Measurements from ENCODE around the gene CCDC74A. TPM values are rescaled to one million over a fixed set of nuclear protein-coding genes. Genes with fewer than 3 reads are reported as not detected.
"Not testable (repeated sequence)": the region's sequence is repeated elsewhere in the genome, so short reads cannot be mapped to it uniquely, and the experiment has no call there.

CCDC74A gene
- total and polyA plus RNA-seq, 12 donors: 0.32 to 1.9 (median 1.1) TPM

GRCh38 chr2:131516621-131517020 lies 11.1 kb upstream of the CCDC74A start:
- H3K27me3 ChIP-seq, H3K9me3 ChIP-seq, H3K27ac ChIP-seq, H3K4me1 ChIP-seq, H3K4me3 ChIP-seq: not testable (repeated sequence)
- ATAC-seq (peak; percentile 57 to 78 (median 72)), DNase-seq (peak; percentile 65 to 66)
- intact Hi-C loops (cut with DNase I): loop anchor here in 6 of 10 donors (5.0 to 10.0 kb wide), 2 partner anchors 102 to 104 kb away; no protein-coding TSS in a partner anchor
- peaks cover 0 to 81% (median 6%) of the 10 kb centered on the region in 9 donors for H3K36me3 ChIP-seq
- peak; percentile 12 to 63 (median 47) for TF ChIP-seq CTCF (IDR thresholded peaks at IDR 0.05)
- WGBS, 2 donors: 62 to 63% methylated on average over 11 of the region's 11 CpGs

DNA sequence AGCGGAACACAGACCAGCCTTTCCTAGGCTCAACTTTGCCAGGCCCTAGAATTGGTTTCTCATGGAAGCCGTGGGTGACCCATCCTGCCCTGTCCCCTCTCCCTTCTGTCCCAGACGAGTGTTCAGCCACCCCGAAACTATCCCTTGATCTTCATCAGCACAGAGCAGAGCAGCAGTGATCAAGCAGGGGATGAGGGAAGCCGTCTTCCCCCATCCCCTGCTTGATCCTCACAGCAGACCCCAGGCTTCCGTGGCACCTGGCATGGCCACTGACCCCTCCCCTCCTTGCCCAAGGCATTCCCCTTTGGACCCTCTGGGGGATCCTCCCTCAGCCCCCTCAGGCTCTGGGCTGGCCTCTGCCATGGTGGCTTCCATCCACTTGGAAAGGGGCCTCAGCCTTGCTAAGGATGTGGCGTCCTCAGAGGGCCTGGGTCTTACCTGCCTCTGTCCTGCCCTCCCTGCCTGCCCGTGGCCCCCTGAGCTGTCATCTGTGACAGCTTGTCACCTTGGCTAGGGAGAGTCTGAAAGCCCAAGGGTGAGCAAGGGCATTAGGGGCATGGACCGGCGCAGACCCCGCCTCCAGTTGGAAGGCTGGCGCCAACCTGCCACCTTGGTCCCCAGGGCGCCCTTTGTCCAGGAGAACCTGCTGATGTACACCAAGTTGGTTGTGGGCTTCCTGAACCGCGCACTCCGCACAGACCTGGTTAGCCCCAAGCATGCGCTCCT lies 10.4 kb upstream of the CCDC74A start:
- 94 to 95% methylated on average over 17 of the region's 17 CpGs for WGBS, 2 donors
- Histone ChIP-seq H3K9me3 (no peaks in the 10 kb centered on the region), H3K4me3 (no peak overlapping the region), H3K27ac (no peak overlapping the region), H3K4me1 (peaks cover 0 to 5% (median 0%) of the 10 kb centered on the region in 9 donors), H3K27me3 (no peaks in the 10 kb centered on the region), H3K36me3 (peaks cover 0 to 75% (median 6%) of the 10 kb centered on the region in 9 donors)
- DNase-seq (no peak), ATAC-seq (peak in 1 of 8 donors; percentile 2)
- intact Hi-C loops (cut with DNase I): loop anchor here in 6 of 10 donors (5.0 to 10.0 kb wide), 2 partner anchors 102 to 105 kb away; no protein-coding TSS in a partner anchor
- no peak for TF ChIP-seq CTCF (IDR thresholded peaks at IDR 0.05)

DNA sequence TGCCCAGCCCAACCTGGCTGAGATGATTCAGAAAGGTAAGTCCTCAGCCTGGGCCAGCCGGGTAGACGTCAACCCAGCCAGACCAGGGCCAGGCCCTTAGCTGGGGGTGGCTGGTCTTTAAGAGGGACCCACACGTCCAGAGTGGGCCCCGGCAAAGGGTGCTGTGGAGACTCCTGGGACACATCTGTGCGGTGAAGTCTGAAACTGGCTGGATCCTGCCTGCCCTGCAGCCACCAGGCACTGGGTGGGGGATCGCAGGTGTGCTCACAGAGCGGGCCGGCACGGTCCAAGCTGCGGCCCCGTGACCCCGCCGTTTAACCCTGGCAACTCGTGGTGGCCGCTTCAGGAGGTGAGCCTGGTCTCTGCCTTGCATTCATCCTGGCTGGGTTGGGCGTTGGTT lies 9.8 kb upstream of the CCDC74A start:
- WGBS, 2 donors: 86 to 91% methylated on average over 16 of the region's 16 CpGs
- not testable (repeated sequence) for DNase-seq

GRCh38 chr2:131518531-131518930 lies 9.2 kb upstream of the CCDC74A start:
- not testable (repeated sequence) for H3K9me3 ChIP-seq, H3K4me1 ChIP-seq, H3K4me3 ChIP-seq, H3K27ac ChIP-seq, H3K27me3 ChIP-seq, ATAC-seq, DNase-seq
- H3K36me3 ChIP-seq: peaks cover 0 to 62% (median 6%) of the 10 kb centered on the region in 9 donors
- intact Hi-C loops (cut with DNase I): loop anchor here in 6 of 10 donors (5.0 to 10.0 kb wide), 2 partner anchors 104 to 106 kb away; no protein-coding TSS in a partner anchor
- 88 to 94% methylated on average over 6 to 10 of the region's 11 CpGs for WGBS, 2 donors

More for the DNA sequence above, 9.8 kb upstream of the CCDC74A start:
- not testable (repeated sequence) for H3K4me3 ChIP-seq, H3K27ac ChIP-seq, H3K4me1 ChIP-seq, H3K27me3 ChIP-seq, H3K9me3 ChIP-seq, ATAC-seq
- intact Hi-C loops (cut with DNase I): loop anchor here in 6 of 10 donors (5.0 to 10.0 kb wide), 2 partner anchors 103 to 106 kb away; no protein-coding TSS in a partner anchor
- peaks cover 0 to 69% (median 6%) of the 10 kb centered on the region in 9 donors for H3K36me3 ChIP-seq

DNA sequence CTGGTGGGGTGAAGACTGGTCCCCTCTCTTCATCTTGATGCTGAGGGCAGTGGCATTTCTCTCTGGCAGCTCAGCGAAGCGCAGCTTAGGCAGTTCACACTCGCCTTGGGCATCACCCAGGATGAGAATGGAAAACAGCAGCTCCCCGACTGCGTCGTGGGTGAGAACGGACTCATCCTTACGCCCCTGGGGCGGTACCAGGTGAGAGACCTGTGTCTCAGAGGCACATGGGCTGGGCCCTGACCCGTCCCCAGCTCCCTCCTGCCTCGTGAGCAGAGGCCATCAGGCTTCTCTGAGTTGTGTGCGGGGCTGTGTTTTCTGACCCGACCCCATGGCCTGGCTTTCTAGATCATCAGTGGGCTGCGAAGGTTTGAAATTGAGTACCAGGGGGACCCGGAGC lies 8.2 kb upstream of the CCDC74A start:
- H3K36me3 ChIP-seq: peaks cover 0 to 53% (median 6%) of the 10 kb centered on the region in 9 donors
- intact Hi-C loops (cut with DNase I): loop anchor here in 6 of 10 donors (5.0 to 10.0 kb wide), 2 partner anchors 105 to 107 kb away; no protein-coding TSS in a partner anchor
- peaks cover 0 to 8% (median 0%) of the 10 kb centered on the region in 9 donors for H3K4me1 ChIP-seq
- H3K27me3 ChIP-seq: no peaks in the 10 kb centered on the region
- ATAC-seq (no peak), DNase-seq (no peak)
- H3K9me3 ChIP-seq: no peaks in the 10 kb centered on the region
- 96 to 98% methylated on average over 15 of the region's 15 CpGs for WGBS, 2 donors
- no peak overlapping the region for H3K27ac ChIP-seq
- TF ChIP-seq CTCF (IDR thresholded peaks at IDR 0.05): no peak
- H3K4me3 ChIP-seq: no peak overlapping the region

- H3K27ac ChIP-seq, DNase-seq, H3K9me3 ChIP-seq, ATAC-seq, H3K4me1 ChIP-seq, H3K27me3 ChIP-seq, H3K4me3 ChIP-seq: not testable (repeated sequence)
- intact Hi-C loops (cut with DNase I): loop anchor here in 6 of 10 donors (5.0 to 10.0 kb wide), 2 partner anchors 105 to 108 kb away; no protein-coding TSS in a partner anchor
- WGBS, 2 donors: 84 to 93% methylated on average over 17 to 24 of the region's 24 CpGs
- peaks cover 0 to 48% (median 6%) of the 10 kb centered on the region in 9 donors for H3K36me3 ChIP-seq
These were observed 7.7 kb upstream of the CCDC74A start for GRCh38 chr2:131519871-131520470.

All from heart right ventricle (tissue), 16 donors.